GM12864 (cell line): ENCODE data around the gene PITPNB.

Experiments
- DNase-seq: peaks from one replicate; pipeline ENCODE4 v3.0.0-alpha.2; 2011; ENCODE audit warnings: low read depth
- H3K4me3 ChIP-seq: 2 replicates; pipeline ENCODE4 v1.5.1; 2011; ENCODE audit warnings: mild to moderate bottlenecking, low read depth, low read length, control low read depth
- TF ChIP-seq, protein P1 (sequence below): IDR thresholded peaks from 2 replicates; pipeline ENCODE4 v1.5.1; 2011; ENCODE audit warnings: low read depth, mild to moderate bottlenecking, moderate library complexity, low read length, control low read depth, inconsistent platforms; ENCODE audit errors: missing control alignments

PITPNB gene

DNA sequence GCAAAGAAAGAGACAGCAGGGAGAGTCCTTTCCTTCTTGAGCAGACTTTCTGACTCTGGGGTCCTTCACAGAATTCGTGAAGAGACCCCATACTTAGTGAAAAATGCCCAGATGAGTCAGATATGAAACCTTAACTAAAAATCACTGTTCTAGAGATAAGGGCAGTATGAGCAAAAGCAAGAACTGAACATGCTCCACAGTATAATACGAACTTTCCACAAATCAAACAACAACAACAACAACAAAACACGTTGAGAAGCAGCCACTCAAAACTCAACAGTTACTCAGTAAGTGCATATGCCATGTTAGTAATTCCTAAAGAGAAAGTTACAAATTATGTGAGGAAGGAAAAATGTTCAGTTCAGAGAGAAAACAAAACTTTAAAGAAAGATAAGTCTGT is 44.3 kb downstream of the PITPNB start:
- no peak for DNase-seq
- TF ChIP-seq, protein P1, sequence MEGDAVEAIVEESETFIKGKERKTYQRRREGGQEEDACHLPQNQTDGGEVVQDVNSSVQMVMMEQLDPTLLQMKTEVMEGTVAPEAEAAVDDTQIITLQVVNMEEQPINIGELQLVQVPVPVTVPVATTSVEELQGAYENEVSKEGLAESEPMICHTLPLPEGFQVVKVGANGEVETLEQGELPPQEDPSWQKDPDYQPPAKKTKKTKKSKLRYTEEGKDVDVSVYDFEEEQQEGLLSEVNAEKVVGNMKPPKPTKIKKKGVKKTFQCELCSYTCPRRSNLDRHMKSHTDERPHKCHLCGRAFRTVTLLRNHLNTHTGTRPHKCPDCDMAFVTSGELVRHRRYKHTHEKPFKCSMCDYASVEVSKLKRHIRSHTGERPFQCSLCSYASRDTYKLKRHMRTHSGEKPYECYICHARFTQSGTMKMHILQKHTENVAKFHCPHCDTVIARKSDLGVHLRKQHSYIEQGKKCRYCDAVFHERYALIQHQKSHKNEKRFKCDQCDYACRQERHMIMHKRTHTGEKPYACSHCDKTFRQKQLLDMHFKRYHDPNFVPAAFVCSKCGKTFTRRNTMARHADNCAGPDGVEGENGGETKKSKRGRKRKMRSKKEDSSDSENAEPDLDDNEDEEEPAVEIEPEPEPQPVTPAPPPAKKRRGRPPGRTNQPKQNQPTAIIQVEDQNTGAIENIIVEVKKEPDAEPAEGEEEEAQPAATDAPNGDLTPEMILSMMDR = no peak
- H3K4me3 ChIP-seq = no peak overlapping the region

DNA sequence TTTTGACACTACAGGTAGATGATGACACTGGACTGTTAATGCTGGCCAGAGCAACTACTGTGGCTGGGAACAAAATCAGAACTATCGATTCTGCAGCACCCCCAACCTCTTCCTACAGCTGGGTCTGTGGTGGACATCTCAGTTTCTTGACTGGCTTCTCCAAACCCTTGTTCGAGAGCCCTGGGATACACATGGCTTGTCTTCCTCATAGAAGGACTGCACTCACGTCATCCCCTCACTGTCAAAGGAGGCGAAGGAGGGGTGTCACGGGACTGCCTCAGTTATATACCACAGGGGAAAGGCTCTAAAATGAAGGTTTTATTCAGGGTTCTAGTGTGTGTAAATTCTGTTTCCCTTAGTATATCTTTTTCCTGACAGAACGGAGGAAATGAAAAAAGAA is 44.9 kb downstream of the PITPNB start:
- no peak for DNase-seq
- H3K4me3 ChIP-seq = no peak overlapping the region
- TF ChIP-seq, protein P1 = no peak

DNA sequence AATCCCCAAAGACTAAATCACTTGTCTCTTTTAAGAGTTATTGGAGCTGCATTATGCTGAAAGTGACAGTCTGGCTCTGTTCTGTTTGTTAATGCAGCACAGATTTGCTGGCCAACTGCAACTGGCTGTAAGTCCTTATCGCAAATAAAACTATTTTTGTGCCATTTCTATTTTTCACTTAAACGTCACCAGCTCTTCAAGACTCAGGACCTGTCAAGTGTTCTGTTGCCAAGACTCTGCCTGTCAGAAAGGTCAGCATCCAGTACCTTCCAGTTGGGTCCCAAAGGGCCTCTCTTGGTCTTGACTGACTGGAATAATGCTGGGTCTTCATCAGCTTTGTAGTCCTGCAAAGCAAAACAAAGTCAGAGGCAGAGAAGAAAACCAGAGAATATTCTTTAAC is 45.6 kb downstream of the PITPNB start:
- no peak for DNase-seq
- H3K4me3 ChIP-seq = no peak overlapping the region
- TF ChIP-seq, protein P1 = no peak

DNA sequence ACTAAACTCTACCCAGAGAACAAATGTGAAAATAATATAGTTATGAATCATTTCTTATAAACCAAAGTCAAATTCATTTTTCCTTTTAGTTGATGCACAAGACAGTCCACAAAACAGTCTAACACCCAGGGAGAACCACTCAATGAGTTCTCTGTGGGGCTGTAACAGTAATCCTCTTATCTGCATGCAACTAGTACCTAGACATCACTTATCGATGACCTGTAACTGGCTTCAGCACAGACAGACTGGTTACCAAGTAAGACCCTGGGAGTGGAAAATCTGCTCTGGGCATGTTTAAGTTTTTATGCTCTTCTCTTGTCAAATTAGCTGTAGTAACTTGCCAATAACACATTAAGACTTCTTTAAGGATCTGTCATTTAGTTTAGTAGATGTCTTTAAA is 46.6 kb downstream of the PITPNB start:
- DNase-seq = no peak
- no peak overlapping the region for H3K4me3 ChIP-seq
- TF ChIP-seq, protein P1 = no peak

DNA sequence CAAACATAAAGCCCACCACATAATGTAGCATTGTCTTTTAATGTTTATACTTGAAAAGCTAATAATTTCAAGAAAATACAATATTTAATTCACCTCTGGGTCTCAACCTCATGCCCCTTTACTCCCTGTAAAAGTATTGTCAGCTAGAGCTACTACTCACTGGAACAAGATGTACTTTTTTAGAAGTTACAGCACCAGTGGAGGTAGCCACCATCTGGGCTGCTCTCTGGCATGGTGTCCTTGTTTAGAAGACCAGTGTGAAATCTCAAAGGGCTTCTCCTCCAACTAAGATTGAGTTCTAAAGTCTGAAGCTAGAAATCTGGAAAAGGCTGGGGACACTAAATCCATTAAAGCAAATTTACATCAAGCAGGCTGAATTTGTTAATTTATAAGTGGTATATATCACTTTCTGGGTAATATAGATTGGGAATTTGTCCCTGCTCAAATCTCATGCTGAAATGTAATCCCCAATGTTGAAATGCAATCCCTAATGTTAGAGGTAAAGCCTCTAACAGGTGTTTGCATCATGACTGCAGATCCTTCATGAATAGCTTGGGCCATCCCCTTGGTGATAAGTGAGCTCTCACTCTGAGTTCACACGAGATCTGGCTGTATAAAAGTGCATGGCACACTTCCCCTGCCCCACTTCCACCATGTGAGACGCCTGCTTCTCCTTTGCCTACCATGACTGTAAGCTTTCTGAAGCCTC is 47.6 kb downstream of the PITPNB start:
- no peak overlapping the region for H3K4me3 ChIP-seq
- TF ChIP-seq, protein P1 = no peak
- no peak for DNase-seq

DNA sequence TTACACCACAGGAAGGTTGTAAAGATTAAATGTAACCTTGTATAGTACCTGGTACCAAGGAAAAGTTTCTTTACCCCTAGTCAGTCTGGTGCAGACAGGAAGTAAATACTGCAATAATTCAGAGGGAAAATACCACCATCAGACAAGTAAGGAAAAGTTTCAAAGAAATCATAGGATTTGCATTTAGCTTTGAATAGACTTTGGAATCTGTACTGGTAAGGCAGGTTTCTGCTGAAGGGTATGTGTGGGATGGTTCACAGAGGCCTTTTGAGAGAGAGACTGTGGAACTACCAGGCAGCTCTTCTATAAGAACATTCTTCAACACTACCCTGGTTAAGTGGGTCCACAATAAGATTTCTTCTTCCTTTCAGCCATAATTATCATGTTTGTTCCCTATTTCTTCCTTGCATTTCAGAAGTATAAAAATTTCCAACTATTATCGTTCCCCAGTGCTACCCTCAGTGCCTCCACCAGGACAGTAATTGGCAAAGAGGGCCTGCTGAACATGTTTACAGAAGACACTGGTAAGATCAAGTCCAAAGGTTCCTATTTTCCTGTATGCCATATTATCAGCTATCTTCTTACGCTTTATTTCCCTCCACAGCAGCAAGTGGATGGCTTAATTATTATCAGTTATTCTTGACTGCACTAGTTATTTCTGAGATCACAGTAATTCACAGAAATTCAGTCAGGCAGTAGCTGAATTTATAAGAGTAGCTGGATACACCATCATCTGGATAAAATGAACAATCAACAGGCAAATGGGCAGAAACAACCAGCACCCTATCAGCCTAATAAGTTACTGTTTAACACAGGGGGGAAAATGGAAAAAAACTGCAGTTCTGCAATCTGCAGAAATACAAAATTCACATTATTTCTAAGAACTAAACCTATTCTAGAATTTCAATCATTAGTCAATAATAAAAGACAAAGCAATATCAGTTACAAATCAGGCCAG is 48.5 kb downstream of the PITPNB start:
- TF ChIP-seq, protein P1 = no peak
- no peak for DNase-seq
- no peak overlapping the region for H3K4me3 ChIP-seq
